Iris pigment epithelial cell (primary cell): ENCODE data around the gene ARL17B.
"Not testable (repeated sequence)": the region's sequence is repeated elsewhere in the genome, so short reads cannot be mapped to it uniquely, and the experiment has no call there.

ENCODE experiments used
- DNase-seq: peaks from one replicate; pipeline ENCODE4 v3.0.0-alpha.2; 2011; ENCODE audit warnings: low read depth

The ARL17B gene

GRCh38 chr17:46361755-46362154 is at the start of gene ARL17B:
Gene ARL17B (minus strand): TSS chr17:46361766. CDS start chr17:46358397, 3,369 bp downstream.
- not testable (repeated sequence) for DNase-seq

- DNase-seq = not testable (repeated sequence)
These were observed 48.3 kb upstream of the ARL17B start for GRCh38 chr17:46409864-46410263.

DNA sequence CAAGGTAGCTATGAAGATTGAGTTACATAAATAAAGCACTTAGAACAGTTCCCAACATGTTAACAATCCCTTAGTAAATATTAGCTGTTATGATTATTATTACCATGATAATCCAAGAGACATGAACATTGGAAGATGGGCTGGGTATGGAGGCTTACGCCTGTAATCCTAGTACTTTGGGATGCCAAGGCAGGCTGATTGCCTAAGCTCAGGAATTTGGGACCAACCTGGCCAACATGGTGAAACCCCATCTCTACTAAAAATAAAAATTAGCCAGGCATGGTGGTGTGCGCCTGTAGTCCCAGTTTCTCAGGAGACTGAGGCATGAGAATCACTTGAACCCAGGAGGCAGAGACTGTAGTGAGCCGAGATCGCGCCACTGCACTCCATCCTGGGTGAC is 45.6 kb upstream of the ARL17B start:
- not testable (repeated sequence) for DNase-seq

DNA sequence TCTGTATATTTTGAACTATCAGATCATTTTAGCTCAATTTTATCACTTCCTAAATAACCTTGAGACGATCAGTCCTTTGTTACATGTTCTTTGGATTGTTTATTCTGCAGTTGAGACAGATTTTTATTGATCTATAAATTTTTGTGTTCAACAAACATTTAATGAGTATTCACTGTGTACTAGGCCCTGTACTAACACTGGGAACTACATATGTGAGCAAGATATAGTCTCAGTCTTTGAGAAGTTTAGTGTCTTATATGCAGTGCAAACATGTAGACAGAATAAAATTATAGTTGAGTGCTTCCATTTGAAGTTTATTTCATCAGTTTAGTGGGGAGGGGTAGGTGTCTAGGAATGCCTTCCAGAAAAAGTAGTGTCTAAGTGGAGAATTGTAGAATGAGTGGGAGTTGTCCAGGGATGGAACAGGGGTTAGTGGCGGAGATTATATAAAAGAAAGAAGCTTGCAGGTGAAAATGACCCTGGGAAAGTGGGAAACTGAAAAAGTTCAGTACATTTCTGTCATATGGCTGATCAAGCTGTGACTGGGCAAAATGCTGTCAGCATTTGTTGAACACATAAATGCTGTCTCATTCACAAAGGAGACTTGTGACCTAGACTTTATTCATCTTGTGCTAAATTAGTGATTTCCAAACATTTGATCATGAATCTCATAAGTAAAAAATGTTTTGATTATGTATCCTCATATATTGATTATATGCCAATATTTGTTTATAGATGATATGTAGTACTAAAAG is 39.6 kb upstream of the ARL17B start:
- DNase-seq = not testable (repeated sequence)

GRCh38 chr17:46400543-46400942 is 39.0 kb upstream of the ARL17B start:
- DNase-seq = not testable (repeated sequence)

GRCh38 chr17:46399993-46400392 is 38.4 kb upstream of the ARL17B start:
- DNase-seq = not testable (repeated sequence)

- DNase-seq = not testable (repeated sequence)
These were observed 34.7 kb upstream of the ARL17B start for GRCh38 chr17:46396292-46396691.

- DNase-seq = not testable (repeated sequence)
These were observed 32.1 kb upstream of the ARL17B start for GRCh38 chr17:46393702-46394101.

- not testable (repeated sequence) for DNase-seq
These were observed 23.9 kb upstream of the ARL17B start for GRCh38 chr17:46385491-46385890.

- not testable (repeated sequence) for DNase-seq
These were observed 21.6 kb upstream of the ARL17B start for GRCh38 chr17:46383118-46383517.

DNA sequence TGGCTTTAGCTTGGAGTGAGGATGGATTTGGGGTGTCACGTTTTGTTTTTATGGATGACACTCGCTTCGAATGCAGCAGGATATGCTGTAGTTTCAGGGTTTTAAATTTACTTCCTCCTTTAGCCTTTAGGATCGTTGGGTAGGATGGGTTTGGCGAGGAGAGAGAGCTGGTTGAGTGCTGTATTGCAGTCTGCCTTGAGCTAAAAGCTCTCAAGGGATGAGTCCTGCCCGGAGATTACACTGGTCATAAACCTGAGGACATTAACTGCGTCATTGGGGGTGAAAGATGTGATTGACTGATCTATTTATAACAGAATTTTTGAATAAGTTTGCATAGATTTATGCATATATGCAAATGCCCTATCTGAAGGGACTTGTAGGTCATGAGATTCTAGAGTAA is 11.9 kb upstream of the ARL17B start:
- DNase-seq = not testable (repeated sequence)

GRCh38 chr17:46372236-46373229 is 11.0 kb upstream of the ARL17B start:
- DNase-seq = not testable (repeated sequence)

DNA sequence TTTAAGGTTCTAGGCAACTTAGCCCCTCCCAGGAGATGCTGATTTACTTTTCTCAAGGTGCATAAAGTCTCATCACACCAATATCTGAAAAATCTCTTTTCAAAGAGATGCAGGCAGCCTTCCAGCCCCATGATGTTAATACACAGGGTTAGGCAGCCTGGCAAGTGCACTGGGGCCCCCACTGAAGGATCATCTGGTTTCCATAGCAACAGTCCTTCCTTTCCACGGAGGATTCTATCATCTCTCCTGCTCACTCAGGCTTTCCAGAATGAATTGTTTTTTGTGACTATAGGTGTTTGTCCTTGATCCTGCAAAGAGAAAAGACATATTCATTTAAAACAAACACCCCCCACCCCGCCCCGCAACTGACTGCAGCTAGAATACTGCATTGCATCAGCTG is 6.0 kb upstream of the ARL17B start:
- not testable (repeated sequence) for DNase-seq

GRCh38 chr17:46361145-46361735 is 326 bp downstream of the ARL17B start:
- DNase-seq = not testable (repeated sequence)

GRCh38 chr17:46353856-46354255 is 7.7 kb downstream of the ARL17B start:
- DNase-seq = not testable (repeated sequence)

GRCh38 chr17:46349060-46349459 is 12.5 kb downstream of the ARL17B start:
- DNase-seq = not testable (repeated sequence)

DNA sequence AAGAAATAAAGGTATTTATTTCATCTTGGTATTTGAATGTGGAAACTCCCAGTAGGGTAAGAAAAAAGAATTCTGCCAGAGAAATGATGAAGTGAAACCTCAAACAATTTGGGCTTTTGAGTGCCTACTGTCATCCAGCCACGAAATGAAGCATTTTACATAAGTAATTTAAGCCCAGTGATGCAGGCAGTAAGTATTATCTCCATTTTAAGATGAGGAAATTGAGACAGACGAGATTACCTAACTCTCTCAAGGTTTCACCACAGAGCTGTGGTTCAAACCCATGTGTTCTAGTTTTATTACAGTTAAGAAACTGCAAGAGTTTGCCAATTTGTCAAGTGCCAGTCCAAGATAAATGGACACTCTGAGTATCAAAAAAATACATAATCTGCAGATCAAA is 13.2 kb downstream of the ARL17B start:
- DNase-seq = not testable (repeated sequence)

DNA sequence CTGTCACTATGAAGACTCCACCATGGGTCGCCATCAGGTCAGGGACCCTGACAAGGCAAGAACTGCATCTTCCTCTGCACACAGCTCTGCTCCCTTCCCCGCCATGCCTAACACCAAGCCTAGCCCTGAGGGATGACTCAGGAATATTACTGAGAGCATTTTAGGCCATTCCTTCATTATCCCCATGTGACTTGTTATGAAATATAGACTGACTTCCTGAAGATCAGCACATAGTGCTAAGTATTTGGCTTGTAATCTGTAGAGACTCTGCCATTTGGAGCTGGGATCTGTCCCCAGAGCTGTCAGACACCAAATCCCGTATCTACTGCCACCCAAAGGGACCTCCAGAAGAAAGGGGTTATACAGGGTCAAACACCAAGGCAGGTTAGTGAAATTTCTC is 19.4 kb downstream of the ARL17B start:
- not testable (repeated sequence) for DNase-seq

- DNase-seq = not testable (repeated sequence)
These were observed 20.3 kb downstream of the ARL17B start for GRCh38 chr17:46341220-46341619.

GRCh38 chr17:46294831-46295230 is 66.7 kb downstream of the ARL17B start, which contains the start of gene LRRC37A:
Gene LRRC37A (plus strand): TSS chr17:46295131. CDS start chr17:46295134, 3 bp downstream.
- DNase-seq = not testable (repeated sequence)

GRCh38 chr17:46291618-46292017 is 69.9 kb downstream of the ARL17B start:
- not testable (repeated sequence) for DNase-seq
